Type B pancreatic cell (in vitro differentiated cells): Measurements from ENCODE around the gene METTL27. TPM values are rescaled to one million over a fixed set of nuclear protein-coding genes. Genes with fewer than 3 reads are reported as not detected.

Source experiments
- DNase-seq: peaks from one replicate; pipeline ENCODE4 v3.0.0; 2021; ENCODE audit warnings: mixed read lengths; ENCODE audit not compliant: unreplicated experiment; ENCODE audit errors: extremely low spot score
- H3K27ac Mint-ChIP-seq: 2 replicates; pipeline ENCODE4 v1.8.0; 2021; ENCODE audit warnings: mild to moderate bottlenecking, mixed read lengths
- H3K27me3 Mint-ChIP-seq: 2 replicates; pipeline ENCODE4 v1.8.0; 2021; ENCODE audit warnings: mixed read lengths
- H3K36me3 Mint-ChIP-seq: 2 replicates; pipeline ENCODE4 v1.8.0; 2021; ENCODE audit warnings: mixed read lengths
- H3K4me1 Mint-ChIP-seq: one replicate; pipeline ENCODE4 v1.8.0; 2021; ENCODE audit warnings: mixed read lengths; ENCODE audit not compliant: unreplicated experiment
- H3K4me3 Mint-ChIP-seq: 2 replicates; pipeline ENCODE4 v1.8.0; 2021; ENCODE audit warnings: mild to moderate bottlenecking, mixed read lengths
- H3K9me3 Mint-ChIP-seq: 2 replicates; pipeline ENCODE4 v1.8.0; 2021; ENCODE audit warnings: mixed read lengths
- total RNA-seq: library from RNA; stranded (reverse); gene quantifications from 2 replicates; pipeline ENCODE4 v1.2.1, GENCODE V29; 2021; ENCODE audit warnings: low replicate concordance
- TF ChIP-seq, protein P1 (sequence below): fragments of 200-600 bp; sonication (generic); conservative IDR thresholded peaks from 2 replicates; pipeline ENCODE4 v1.5.0; 2021; ENCODE audit warnings: antibody characterized with exemption, mild to moderate bottlenecking

The METTL27 gene
- total RNA-seq, 1 donor from 2014 or later = 11.5 TPM

DNA sequence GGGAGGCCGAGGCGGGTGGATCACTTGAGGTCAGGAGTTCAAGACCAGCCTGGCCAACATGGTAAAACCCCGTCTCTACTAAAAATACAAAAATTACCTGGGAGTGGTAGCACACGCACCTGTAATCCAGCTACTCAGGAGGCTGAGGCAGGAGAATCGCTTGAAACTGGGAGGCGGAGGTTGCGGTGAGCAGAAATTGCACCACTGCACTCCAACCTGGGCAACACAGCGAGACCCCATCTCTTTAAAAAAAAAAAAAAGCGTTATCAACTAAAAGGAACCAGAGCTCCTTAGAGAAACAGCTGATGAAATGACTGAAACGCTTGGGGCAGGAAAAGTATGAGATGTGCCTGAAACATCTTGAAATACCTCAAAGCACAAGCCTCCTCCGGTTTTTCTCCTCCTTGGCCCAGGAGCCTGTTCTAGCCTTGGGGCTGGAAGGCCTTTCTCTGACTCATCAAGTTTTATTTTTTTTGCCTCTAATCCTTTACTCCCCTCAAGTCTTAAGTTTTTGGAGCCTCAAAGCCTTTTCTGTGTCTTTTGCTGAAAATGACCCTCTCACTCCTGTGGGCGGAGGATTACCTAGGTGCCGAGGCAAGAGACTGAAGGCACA is 2.6 kb upstream of the METTL27 start:
- peak overlapping the region; percentile 90 for H3K27ac Mint-ChIP-seq
- no peak for DNase-seq

DNA sequence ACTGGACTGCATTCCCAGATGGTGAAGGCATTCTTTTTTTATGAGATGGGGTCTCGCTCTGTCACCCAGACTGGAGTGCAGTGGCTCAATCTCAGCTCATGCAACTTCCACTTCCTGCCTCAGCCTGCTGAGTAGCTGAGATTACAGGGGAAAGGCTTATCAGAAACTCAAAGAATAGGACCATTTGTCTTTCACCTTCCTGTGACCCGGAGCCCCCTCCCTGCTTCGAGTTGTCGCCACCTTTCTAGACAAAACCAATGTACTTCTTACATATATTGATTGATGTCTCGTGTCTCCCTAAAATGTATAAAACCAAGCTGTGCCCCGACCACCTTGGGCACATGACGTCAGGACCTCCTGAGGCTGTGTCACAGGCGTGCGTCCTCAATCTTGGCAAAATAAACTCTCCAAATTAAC is 1.8 kb upstream of the METTL27 start:
- H3K4me3 Mint-ChIP-seq = peak overlapping the region; percentile 68
- H3K27me3 Mint-ChIP-seq = no peaks in the 10 kb centered on the region
- peak overlapping the region; percentile 90 for H3K27ac Mint-ChIP-seq
- H3K36me3 Mint-ChIP-seq = no peaks in the 10 kb centered on the region
- no peaks in the 10 kb centered on the region for H3K9me3 Mint-ChIP-seq
- no peak for DNase-seq
- TF ChIP-seq, protein P1, sequence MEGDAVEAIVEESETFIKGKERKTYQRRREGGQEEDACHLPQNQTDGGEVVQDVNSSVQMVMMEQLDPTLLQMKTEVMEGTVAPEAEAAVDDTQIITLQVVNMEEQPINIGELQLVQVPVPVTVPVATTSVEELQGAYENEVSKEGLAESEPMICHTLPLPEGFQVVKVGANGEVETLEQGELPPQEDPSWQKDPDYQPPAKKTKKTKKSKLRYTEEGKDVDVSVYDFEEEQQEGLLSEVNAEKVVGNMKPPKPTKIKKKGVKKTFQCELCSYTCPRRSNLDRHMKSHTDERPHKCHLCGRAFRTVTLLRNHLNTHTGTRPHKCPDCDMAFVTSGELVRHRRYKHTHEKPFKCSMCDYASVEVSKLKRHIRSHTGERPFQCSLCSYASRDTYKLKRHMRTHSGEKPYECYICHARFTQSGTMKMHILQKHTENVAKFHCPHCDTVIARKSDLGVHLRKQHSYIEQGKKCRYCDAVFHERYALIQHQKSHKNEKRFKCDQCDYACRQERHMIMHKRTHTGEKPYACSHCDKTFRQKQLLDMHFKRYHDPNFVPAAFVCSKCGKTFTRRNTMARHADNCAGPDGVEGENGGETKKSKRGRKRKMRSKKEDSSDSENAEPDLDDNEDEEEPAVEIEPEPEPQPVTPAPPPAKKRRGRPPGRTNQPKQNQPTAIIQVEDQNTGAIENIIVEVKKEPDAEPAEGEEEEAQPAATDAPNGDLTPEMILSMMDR = no peak
- peaks cover 14% of the 10 kb centered on the region for H3K4me1 Mint-ChIP-seq

More for the DNA sequence above, 2.6 kb upstream of the METTL27 start:
- Mint-ChIP-seq H3K4me1 (peaks cover 19% of the 10 kb centered on the region), H3K9me3 (no peaks in the 10 kb centered on the region), H3K4me3 (peak overlapping the region; percentile 56), H3K27me3 (no peaks in the 10 kb centered on the region), H3K36me3 (no peaks in the 10 kb centered on the region)
- TF ChIP-seq, protein P1 = no peak

DNA sequence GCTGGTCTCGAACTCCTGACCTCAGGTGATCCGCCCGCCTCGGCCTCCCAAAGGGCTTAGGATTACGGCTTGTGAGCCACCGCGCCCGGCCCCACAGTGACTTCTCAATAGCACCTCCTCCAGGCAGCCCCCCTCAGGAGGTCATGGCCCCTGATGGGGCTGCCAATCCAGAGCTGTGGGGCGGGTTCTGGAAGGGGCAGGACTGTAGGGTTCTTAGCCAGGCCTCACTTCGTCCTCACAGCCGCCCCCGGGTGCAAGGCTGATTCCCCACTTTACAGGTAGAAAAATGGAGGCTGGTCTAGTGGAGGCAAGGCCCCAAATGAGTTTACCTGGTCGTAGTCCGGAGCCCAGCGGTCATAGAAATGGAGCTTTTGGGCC is 638 bp downstream of the METTL27 start:
- Mint-ChIP-seq H3K27ac (peak overlapping the region; percentile 87), H3K4me3 (peak overlapping the region; percentile 92), H3K36me3 (no peaks in the 10 kb centered on the region), H3K4me1 (peaks cover 14% of the 10 kb centered on the region), H3K27me3 (no peaks in the 10 kb centered on the region), H3K9me3 (no peaks in the 10 kb centered on the region)
- DNase-seq = no peak
- TF ChIP-seq, protein P1 = no peak

DNA sequence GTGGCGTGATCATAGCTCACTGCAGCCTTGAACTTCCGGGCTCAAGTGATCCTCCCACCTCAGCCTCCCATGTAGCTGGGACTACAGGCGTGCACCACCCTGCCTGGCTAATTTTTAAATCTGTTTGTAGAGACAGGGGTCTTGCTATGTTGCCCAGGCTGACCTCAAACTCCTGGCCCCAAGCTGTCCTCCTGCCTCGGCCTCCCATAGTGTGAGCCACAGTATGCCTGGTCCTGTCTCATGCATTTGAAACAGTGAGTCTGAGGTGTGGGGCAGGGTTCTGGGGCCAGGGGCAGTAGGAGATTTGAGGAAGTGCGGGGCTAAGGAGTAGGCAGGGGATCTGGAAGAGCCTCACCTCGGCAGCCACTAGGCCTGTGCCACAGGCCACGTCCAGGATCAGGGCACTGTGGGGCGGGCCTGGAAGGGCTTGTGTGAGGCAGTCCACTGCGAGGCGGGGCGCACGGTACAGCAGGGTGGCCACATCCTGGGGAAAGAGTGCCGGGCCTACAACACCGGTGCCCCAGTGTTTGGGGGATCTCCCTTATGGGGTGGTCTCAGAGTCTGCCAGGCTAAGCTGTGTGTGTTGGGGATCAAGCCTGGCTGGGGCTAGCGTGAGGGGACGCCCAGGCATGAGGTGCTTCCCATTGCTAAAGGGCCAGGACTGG is 1.5 kb downstream of the METTL27 start:
- H3K27me3 Mint-ChIP-seq = no peaks in the 10 kb centered on the region
- TF ChIP-seq, protein P1 = no peak
- peak overlapping the region; percentile 13 for H3K27ac Mint-ChIP-seq
- no peak for DNase-seq
- no peaks in the 10 kb centered on the region for H3K9me3 Mint-ChIP-seq
- H3K4me1 Mint-ChIP-seq = peaks cover 10% of the 10 kb centered on the region
- H3K4me3 Mint-ChIP-seq = peak overlapping the region; percentile 92
- H3K36me3 Mint-ChIP-seq = no peaks in the 10 kb centered on the region

DNA sequence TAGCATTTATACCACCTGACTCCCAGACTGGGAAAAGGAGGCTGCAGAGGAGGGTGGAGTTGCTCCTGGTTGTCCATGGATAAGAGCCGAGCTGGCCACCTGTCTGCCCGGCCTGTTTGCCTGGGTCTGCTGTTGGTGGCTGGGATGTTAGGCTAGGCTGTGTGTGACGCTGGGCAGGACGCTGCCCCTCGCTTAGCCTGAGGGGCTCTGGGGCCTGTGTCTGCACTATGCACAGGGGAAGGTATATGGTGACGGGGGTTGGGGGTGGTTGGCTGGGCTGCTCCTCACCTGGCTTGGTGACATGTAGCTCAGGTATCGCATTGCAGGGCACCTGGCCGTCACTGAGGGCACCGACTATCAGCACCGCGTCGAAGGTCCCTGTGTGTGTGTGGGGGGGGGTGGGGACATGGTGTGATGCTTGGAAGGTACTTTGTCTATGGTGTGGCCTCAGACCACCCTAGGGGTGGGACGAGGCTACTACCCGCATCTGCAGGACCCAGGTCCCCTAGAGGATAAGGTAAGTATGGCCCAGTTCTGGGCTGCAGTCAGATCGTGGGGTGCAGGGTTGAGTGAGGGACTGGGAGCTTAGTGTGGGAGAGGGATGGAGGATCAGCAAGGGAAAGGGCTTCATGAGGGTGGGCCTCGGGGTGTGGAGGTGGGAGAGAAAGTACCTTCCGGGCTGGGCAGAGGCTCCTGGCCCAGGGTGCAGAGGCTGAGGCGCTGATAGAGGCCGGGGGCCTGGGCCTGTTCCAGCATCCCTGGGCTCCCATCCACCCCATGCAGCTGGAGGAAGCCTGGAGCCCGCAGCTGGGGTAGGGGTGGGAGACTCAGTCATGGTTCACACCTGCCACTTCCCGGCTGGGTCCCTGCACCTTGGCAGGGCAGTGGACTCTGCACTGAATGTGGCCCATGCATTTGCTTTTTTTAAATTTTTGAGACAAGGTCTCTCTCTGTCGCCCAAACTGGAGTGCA is 2.3 kb downstream of the METTL27 start:
- Mint-ChIP-seq H3K9me3 (no peaks in the 10 kb centered on the region), H3K27me3 (no peaks in the 10 kb centered on the region)

More for the DNA sequence above, 2.3 kb downstream of the METTL27 start:
- no peaks in the 10 kb centered on the region for H3K36me3 Mint-ChIP-seq
- H3K27ac Mint-ChIP-seq = no peak overlapping the region
- H3K4me3 Mint-ChIP-seq = peak overlapping the region; percentile 75
- no peak for DNase-seq
- H3K4me1 Mint-ChIP-seq = peaks cover 5% of the 10 kb centered on the region
- TF ChIP-seq, protein P1 = peak; percentile 34
